HAP-1 (cell line): ENCODE data around the gene SLC12A7.

Experiments used
- DNase-seq, 2 experiments: peaks; one replicate each; pipeline ENCODE4 v3.0.0-alpha.2; 2016 to 2020; ENCODE audit warnings: low spot score in 2 of 2
- H3K27me3 ChIP-seq: fragments of 250-450 bp; sonication (Bioruptor Pico); 2 replicates; pipeline ENCODE4 v1.5.1; 2020; ENCODE audit warnings: low read depth, mild to moderate bottlenecking, moderate library complexity
- H3K36me3 ChIP-seq: fragments of 250-450 bp; sonication (Bioruptor Pico); replicated peaks from 2 replicates; pipeline ENCODE4 v1.5.1; 2020; ENCODE audit warnings: mild to moderate bottlenecking
- H3K4me1 ChIP-seq: fragments of 250-450 bp; sonication (Bioruptor Pico); 2 replicates; pipeline ENCODE4 v1.5.1; 2020; ENCODE audit warnings: mild to moderate bottlenecking
- H3K4me3 ChIP-seq: fragments of 250-450 bp; sonication (Bioruptor Pico); 2 replicates; pipeline ENCODE4 v1.5.1; 2020; ENCODE audit warnings: mild to moderate bottlenecking, moderate library complexity
- H3K9me3 ChIP-seq: fragments of 250-450 bp; sonication (Bioruptor Pico); 2 replicates; pipeline ENCODE4 v1.5.1; 2020; ENCODE audit warnings: mild to moderate bottlenecking, moderate library complexity
- in situ Hi-C: fragments of 300-500 bp; cut with MboI; formaldehyde crosslinking; loops from 3 replicates; pipeline ENCODE4 v1.14.3; 2020; ENCODE audit warnings: low sequenced_read_pairs, inconsistent platforms, mixed read lengths

Gene SLC12A7

DNA sequence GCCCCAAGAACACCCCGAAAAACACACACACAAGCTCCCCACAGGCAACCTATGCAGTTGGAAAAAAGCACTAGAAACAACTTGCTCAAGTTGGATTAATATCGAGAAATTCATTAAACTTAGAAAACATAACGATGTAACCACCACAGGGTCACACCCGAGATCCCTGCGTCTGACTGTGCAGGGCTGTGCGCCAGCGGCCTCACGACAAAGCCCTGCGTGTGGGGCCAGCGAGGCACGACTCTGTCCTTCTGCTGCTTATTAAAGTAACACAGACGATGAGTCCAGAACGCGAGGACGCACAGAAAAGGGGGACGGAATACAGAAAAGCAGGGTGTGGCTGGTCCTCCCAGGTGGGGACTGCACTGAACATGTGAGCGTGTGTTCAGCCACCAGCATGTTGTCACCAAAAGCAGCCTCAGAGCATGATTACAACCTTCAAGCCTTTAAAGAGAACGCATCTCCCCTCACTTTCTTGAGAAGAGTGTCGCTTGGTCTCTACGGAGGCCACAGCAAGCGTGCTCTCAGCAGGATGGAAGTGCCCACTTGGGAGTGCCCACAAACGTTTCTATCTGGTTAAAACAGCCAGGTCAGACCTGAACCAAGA lies 14.4 kb downstream of the SLC12A7 start:
- peaks cover 2% of the 10 kb centered on the region; the same call in 1 of the 2 replicates for H3K4me1 ChIP-seq
- no peaks in the 10 kb centered on the region for H3K27me3 ChIP-seq
- no peak overlapping the region for H3K4me3 ChIP-seq
- DNase-seq, result no peak
- in situ Hi-C loops, result no loop called here
- no peaks in the 10 kb centered on the region for H3K36me3 ChIP-seq
- H3K9me3 ChIP-seq, result no peaks in the 10 kb centered on the region

DNA sequence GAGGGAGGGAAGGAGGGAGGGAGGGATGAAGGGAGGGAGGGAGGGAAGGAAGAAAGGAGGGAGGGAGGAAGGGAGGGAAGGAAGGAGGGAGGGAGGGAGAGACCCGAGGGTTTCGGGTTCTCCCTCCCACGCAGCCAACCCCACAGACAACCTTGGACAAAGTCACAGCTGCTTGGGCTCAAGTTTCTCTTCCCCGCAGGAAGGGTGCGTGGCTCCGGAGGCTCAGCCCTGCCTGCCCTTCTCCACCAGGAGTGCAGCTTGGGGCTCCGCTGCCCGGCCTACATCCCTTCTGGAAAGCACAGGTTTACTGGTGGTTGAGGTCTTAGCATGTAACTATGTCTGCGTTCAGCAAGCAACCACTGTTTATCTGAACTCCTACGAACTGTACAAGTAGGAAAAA lies 15.0 kb downstream of the SLC12A7 start:
- no peaks in the 10 kb centered on the region for H3K4me1 ChIP-seq
- in situ Hi-C loops, result no loop called here
- H3K27me3 ChIP-seq, result no peaks in the 10 kb centered on the region
- no peaks in the 10 kb centered on the region for H3K9me3 ChIP-seq
- no peak overlapping the region for H3K4me3 ChIP-seq
- no peaks in the 10 kb centered on the region for H3K36me3 ChIP-seq
- DNase-seq, result no peak

DNA sequence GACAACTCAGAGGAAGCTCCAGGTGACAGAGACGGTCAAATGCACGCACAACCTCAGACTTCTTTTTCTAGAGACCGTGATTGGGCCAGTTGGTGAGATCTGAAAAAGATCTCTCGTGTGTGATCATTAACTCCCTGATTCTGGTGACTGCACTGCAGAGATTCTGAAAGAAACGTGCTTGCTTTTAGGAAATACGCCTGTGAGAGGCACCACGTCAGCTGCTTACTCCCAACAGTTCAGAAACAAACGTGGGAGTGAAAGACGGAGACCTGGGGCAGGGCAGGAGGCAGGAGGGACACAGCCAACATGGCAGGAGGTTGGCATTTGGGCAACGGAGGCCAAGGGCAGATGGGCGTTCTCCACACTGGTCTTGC lies 15.9 kb downstream of the SLC12A7 start:
- H3K27me3 ChIP-seq, result no peaks in the 10 kb centered on the region
- no peaks in the 10 kb centered on the region; the same call in 1 of the 2 replicates for H3K36me3 ChIP-seq
- in situ Hi-C loops, result no loop called here
- no peaks in the 10 kb centered on the region for H3K9me3 ChIP-seq
- H3K4me3 ChIP-seq, result no peak overlapping the region
- no peaks in the 10 kb centered on the region for H3K4me1 ChIP-seq
- DNase-seq, result no peak

DNA sequence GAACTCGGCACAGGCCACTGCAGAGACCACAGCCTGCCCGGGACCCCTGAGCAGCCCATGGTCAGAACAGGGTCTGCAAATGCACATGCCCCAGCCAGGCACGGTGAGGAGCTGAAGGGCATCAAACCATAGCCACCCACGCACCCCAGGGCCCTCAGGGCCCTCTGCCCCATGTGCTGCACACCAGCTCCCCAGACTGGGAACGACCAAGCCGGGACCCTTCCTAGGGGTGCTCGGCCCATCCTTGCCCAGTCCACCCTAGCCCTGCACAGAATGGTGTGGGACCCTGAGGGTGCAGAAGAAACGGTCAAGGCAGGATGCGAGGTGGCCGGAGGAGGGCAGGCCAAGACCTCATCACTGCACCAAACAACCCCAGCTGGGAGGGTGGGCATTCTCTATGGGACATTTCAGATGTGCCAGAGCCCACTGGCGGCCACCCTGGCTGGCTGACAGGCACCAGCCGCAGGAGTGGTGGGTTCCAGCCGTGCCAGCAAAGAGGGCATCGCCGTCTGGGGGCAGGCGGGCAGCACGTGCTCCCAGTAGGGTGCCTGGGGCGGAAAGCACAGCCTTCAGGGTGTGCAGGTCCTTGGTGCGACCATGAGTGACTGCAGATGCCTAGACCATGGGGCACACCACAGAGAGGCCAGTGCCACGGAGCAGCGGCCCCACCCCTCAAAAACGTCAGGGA lies 16.4 kb downstream of the SLC12A7 start:
- H3K27me3 ChIP-seq, result no peaks in the 10 kb centered on the region
- no peak for DNase-seq
- H3K4me1 ChIP-seq, result no peaks in the 10 kb centered on the region
- H3K4me3 ChIP-seq, result no peak overlapping the region
- no peaks in the 10 kb centered on the region for H3K9me3 ChIP-seq
- H3K36me3 ChIP-seq, result no peaks in the 10 kb centered on the region; the same call in 1 of the 2 replicates
- in situ Hi-C loops, result no loop called here

DNA sequence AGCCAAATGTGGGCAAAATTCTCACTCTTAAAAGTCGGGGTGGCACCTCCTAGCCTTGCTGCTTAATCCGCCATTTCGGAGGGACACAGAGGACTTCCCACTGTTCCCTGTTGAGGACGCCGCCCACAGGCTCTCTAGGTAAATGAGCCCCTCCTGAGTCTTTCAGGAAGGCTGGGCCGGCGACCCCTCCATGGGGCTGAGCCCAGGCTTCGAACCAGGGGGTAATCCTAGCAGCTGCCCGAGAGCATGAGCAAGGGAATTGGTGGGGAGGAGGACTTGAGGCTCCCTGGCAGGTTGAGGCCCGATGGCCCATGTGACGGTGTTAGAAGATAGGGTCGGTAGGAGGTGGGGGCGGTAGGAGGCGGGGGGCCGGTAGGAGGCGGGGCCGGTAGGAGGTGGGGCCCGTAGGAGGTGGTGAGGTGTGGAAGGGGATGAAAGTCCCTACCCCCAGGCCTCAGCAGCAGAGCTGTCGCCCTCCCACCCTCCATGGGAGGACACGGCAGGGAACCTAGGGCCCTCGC lies 17.1 kb downstream of the SLC12A7 start:
- DNase-seq, result no peak
- in situ Hi-C loops, result no loop called here
- H3K27me3 ChIP-seq, result no peaks in the 10 kb centered on the region
- H3K4me3 ChIP-seq, result no peak overlapping the region
- H3K36me3 ChIP-seq, result no peaks in the 10 kb centered on the region; the same call in 1 of the 2 replicates
- no peaks in the 10 kb centered on the region for H3K4me1 ChIP-seq
- no peaks in the 10 kb centered on the region for H3K9me3 ChIP-seq

DNA sequence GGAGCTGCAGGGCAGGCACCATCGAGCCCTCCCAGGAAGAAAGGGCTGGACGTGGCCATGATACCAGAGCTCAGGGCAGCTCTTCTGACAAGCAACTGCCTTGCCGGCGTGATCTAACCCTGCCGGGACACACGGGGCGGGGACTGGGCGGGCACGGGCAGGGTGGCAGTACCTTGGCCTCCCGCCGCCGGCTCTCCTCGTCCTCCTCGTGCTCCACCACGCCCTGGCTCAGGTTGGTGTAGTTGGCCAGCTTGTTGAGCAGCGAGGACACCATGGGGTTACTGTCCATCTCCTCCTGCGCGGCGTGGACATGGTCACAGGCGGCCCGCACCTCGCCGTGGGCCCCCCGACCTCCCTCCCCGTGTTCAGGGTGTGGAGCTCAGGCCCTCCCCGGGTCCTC lies 18.5 kb downstream of the SLC12A7 start:
- no peaks in the 10 kb centered on the region for H3K27me3 ChIP-seq
- no peaks in the 10 kb centered on the region; the same call in 1 of the 2 replicates for H3K36me3 ChIP-seq
- in situ Hi-C loops, result no loop called here
- no peak for DNase-seq
- no peak overlapping the region for H3K4me3 ChIP-seq
- no peaks in the 10 kb centered on the region for H3K9me3 ChIP-seq
- no peaks in the 10 kb centered on the region for H3K4me1 ChIP-seq

DNA sequence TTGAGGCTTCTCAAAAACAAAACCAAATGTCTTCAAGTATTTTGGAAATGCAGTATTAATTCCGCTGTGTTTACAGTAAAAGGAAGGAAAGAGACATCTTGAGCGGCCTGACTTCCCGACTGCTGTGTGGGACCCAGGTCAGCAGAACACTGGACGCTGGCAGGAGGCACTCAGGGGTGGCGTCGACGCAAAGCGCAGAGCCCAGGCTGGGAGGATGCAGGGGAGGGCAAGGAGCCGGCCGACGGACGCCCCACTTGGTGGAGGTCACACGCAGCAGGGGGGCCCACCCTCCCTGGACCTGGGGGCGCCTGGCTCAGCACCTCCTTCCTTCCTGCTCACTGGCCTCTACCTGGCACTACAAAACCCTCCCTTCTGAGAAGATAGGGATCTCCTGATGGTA lies 19.7 kb downstream of the SLC12A7 start:
- Histone ChIP-seq H3K4me1 (no peaks in the 10 kb centered on the region), H3K9me3 (no peaks in the 10 kb centered on the region), H3K36me3 (no peaks in the 10 kb centered on the region; the same call in 1 of the 2 replicates), H3K4me3 (no peak overlapping the region), H3K27me3 (no peaks in the 10 kb centered on the region)
- DNase-seq, result no peak
- in situ Hi-C loops, result no loop called here

DNA sequence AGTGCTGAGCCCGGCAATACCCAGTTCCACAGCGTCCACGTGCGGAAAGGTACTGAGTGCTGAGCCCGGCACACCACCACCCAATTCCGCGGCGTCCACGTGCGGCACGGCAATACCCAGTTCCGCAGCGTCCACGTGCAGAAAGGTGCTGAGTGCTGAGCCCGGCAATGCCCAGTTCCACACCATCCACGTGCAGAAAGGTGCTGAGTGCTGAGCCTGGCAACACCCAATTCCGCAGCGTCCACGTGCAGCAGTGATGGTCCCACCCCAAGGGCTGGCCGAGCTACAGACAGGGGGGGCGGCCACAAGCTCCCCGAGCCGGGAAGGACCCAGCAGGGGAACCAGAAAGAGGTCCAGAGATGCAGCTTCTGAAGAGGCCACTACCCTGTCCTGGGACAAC lies 20.2 kb downstream of the SLC12A7 start:
- Histone ChIP-seq H3K36me3 (no peaks in the 10 kb centered on the region; the same call in 1 of the 2 replicates), H3K4me1 (no peaks in the 10 kb centered on the region), H3K9me3 (no peaks in the 10 kb centered on the region), H3K27me3 (no peaks in the 10 kb centered on the region), H3K4me3 (no peak overlapping the region)
- in situ Hi-C loops, result no loop called here
- no peak for DNase-seq

DNA sequence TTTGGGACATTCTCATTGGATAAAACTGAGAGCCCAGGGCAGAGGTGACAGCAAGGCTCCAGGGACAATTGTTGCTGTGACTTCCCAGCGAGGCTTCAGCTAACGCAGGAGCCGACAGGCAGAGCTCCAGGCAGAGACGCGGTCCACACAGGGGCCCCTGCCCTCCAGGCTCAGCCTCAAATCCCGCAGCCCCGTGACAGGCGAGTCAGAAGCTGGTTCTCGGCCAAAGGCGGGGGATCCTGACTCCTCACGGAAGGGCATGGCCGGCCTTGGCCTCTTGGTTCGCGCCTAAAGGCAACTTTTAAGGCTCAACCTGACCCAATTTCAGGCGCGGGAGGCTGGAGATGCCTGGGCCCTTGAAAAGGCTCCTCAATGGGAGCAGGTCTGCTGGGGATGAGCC lies 21.3 kb downstream of the SLC12A7 start:
- in situ Hi-C loops, result no loop called here
- H3K4me3 ChIP-seq, result no peak overlapping the region
- no peaks in the 10 kb centered on the region for H3K27me3 ChIP-seq
- DNase-seq, result no peak
- no peaks in the 10 kb centered on the region; the same call in 1 of the 2 replicates for H3K36me3 ChIP-seq
- H3K4me1 ChIP-seq, result no peaks in the 10 kb centered on the region
- no peaks in the 10 kb centered on the region for H3K9me3 ChIP-seq

DNA sequence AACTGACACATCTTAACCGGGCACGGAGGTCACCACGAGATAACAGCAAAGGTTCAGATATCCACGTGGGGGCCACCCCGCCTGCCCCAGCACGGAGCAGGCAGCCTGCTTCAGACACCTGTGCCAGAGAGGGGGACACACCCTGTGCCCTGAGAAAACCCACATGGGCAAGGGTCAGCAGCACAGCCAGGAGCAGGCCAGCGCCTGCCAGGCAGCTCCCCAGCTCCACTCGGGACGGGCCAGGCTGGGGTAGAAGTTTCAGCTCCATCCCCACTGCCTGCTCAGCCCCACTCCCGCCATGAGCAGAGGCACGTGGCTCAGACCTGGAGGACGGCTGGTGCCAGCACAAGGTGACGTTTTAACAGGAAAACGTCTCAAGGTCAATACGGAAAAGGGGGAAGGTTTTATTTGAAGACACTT lies 22.2 kb downstream of the SLC12A7 start:
- H3K27me3 ChIP-seq, result no peaks in the 10 kb centered on the region
- H3K4me3 ChIP-seq, result no peak overlapping the region
- no peak for DNase-seq
- H3K4me1 ChIP-seq, result no peaks in the 10 kb centered on the region
- H3K36me3 ChIP-seq, result no peaks in the 10 kb centered on the region; the same call in 1 of the 2 replicates
- in situ Hi-C loops, result no loop called here
- no peaks in the 10 kb centered on the region for H3K9me3 ChIP-seq

DNA sequence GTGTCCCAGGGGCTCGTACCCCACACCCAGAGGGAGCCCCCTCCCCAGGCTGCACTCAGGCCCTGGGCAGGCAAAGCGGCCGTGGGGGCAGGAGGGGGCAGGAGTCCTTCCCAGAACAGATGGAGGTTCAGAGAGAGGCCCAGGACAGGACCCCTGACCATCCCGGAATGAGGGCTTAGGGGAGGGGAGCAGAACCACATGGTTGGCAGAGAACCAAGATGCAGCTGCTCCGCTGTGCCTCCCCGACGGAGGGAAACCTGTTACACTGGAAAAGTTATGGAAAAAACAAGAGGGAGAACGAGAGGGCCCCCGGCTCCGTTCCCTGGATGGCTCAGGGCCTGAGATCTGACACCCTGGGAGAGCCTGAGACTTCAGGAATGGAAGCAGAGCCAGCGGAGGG lies 22.7 kb downstream of the SLC12A7 start:
- Histone ChIP-seq H3K4me1 (no peaks in the 10 kb centered on the region), H3K4me3 (no peak overlapping the region), H3K36me3 (no peaks in the 10 kb centered on the region; the same call in 1 of the 2 replicates), H3K27me3 (no peaks in the 10 kb centered on the region), H3K9me3 (no peaks in the 10 kb centered on the region)
- in situ Hi-C loops, result no loop called here
- DNase-seq, result no peak

DNA sequence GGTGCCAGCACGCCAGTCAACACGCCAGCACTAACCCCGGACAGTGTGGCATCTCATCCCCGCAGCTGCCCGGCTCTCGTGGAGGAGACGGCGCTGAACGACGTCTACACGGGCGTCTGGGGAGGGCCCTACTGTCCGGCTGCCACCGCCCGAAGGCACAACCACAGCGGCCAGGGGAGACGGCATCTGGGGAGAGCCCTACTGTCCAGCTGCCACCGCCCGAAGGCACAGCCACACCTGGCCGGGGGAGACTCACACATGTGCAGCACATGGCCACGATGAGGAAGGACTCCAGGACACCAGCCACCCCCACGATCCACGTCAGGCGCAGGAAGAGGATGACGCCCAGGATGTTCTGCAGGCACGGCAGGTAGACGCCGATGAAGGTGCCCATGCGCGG lies 23.1 kb downstream of the SLC12A7 start:
- Histone ChIP-seq H3K9me3 (no peaks in the 10 kb centered on the region), H3K4me3 (no peak overlapping the region), H3K27me3 (no peaks in the 10 kb centered on the region), H3K36me3 (no peaks in the 10 kb centered on the region; the same call in 1 of the 2 replicates), H3K4me1 (no peaks in the 10 kb centered on the region)
- DNase-seq, result no peak
- in situ Hi-C loops, result no loop called here

DNA sequence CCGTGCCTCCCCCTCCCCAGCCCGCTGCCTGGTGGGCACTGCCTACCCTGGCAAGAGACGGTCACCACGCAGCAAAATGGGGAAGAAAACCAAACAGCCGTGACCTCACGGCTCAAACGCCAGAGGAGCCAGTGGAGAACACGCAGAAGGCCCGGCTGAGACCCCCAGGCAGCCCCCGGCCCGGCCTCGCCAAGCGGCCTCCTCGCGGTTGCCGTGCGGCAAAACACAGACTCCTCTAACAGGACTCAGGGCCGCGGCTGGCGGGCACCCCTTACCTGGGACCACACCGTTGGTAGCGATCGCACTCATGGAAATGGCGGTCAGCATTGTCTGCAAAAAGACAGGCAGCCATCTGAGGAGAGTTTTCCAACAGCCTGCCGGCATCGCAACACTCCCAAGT lies 23.8 kb downstream of the SLC12A7 start:
- Histone ChIP-seq H3K9me3 (no peaks in the 10 kb centered on the region), H3K4me3 (no peak overlapping the region), H3K4me1 (no peaks in the 10 kb centered on the region), H3K27me3 (no peaks in the 10 kb centered on the region), H3K36me3 (no peaks in the 10 kb centered on the region; the same call in 1 of the 2 replicates)
- in situ Hi-C loops, result no loop called here
- no peak for DNase-seq

DNA sequence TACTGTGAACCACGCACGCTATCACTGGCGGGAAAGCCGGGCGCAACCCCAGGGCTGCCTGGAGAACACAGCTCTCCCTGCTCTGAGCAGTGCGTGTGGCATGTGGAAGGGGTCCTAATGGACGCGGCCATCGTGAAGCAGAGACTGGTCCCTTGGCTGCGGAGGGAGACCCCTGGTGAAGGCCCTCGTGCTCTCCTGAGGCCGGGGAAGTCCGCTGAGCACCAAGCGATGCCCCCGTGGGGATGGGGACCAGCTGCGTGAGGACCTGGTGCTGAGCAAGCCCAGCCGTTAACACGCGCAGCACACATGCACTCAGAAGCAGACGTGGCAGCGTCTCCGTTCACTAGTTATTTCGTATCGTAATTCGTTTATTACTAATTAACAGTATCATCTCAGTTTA lies 24.4 kb downstream of the SLC12A7 start:
- no peak for DNase-seq
- Histone ChIP-seq H3K27me3 (no peaks in the 10 kb centered on the region), H3K4me3 (no peak overlapping the region), H3K36me3 (no peaks in the 10 kb centered on the region; the same call in 1 of the 2 replicates), H3K4me1 (no peaks in the 10 kb centered on the region), H3K9me3 (no peaks in the 10 kb centered on the region)
- in situ Hi-C loops, result no loop called here
